AML-193 (cell line): Measurements from ENCODE around the gene DNM2.
"Not testable (repeated sequence)": the region's sequence is repeated elsewhere in the genome, so short reads cannot be mapped to it uniquely, and the experiment has no call there.

Experiments used
- DNase-seq, 2 experiments: peaks; one replicate each; lab custom pipeline; 2025; lab: John Stamatoyannopoulos, UW

Gene DNM2

DNA sequence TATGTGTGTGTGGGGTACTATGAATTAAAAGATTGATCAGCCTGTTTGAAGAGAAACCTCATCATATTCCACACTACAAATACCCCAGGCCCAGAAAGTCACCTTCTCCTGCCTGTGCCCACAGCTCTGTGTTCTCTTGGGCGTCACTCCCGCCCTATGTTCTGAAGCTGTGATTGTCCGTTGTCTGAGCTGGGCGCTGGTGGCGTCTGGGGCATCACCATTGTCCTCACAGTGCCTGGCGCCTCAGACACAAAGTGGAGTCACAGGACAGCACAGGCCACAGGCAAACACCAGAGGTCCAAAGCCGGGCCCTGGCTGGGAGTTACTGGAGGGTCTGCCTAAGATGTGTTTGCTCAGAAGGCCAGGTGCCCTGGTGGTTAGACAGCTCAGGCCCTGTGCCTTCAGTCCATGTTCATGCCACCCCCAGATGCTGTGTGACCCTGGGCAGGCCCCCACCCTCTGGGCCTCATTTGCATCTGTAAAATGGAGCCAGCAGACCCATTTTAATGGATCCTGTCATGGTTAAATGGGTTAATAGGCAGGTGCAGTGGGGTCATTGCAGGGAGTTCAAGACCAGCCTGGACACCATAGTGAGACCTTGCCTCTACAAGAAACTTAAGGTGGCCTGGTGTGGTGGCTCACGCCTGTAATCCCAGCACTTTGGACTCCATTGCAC is 34.5 kb downstream of the DNM2 start:
- DNase-seq: no peak

DNA sequence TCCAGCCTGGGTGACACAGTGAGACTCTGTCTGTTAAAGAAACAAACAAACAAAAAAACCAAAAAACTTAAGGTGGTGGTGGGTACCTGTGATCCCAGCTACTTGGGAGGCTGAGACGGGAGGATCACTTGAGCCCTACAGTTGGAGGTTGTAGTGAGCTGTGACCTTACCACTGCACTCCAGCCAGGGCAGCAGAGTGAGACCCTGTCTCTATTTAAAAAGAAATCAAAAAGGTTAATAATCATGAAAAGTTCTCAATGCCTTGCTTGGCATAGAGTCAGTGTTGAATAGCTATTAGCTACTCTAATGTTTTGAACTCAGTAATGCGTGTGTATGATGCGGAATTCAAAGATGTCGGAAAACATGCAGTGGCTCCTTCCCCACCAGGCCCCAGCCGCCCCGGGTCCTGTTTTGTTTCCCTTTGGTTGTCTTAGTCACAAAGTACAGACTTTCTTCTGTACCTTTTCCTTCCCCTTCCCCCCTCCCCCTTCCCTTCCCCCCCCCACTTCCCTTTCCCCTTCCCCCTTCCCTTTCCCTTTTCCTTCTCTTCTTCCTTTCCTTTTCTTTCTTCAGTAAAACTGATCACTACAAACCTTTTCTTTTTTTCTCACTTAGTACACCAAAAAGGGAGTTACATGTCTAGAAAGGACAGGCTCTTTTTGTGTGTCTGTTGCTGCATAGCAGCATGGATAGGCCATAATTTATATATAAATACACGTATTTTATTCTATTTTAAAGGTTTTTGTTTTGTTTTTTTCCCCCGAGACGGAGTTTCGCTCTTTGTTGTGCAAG is 35.2 kb downstream of the DNM2 start:
- no peak for DNase-seq

DNA sequence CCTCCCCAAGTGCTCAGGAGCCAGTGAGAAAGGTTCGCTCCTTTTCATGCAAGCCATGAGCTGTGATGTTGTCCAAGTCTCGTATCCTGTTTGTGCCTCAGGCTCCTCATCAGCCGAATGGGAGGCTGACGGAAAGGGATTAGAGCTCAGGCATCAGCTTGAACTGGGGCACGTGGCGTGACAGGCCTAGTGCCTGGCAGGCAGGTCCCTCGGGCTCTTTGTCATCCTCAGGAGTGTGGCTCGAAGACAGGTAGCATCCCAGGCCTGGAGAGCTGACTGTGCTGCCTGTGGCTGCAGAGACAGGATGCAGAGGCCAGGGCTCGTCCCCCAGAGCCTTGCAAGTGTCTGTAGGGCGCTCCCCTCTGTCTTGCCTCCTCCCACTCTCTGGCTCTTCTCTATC is 38.5 kb downstream of the DNM2 start:
- DNase-seq: no peak

DNA sequence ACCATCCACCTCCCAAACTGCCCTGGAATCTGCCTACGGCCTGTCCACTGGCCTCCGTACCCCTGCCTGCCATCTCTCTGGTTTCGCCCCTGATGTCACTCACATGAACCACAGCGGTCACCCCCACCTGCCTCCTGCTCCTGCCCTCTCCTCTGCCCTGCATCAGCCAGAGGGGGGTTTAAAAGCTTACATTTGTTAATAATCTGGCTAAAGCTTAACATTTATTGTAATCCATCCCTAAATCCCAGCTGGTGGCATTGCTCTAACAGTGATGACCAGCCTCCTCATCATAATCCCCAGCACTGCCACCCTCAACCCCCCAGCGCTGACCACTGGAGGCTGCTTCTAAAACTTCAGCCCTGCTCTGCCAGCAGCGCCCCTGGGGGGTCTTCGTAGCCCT is 38.9 kb downstream of the DNM2 start:
- no peak for DNase-seq

DNA sequence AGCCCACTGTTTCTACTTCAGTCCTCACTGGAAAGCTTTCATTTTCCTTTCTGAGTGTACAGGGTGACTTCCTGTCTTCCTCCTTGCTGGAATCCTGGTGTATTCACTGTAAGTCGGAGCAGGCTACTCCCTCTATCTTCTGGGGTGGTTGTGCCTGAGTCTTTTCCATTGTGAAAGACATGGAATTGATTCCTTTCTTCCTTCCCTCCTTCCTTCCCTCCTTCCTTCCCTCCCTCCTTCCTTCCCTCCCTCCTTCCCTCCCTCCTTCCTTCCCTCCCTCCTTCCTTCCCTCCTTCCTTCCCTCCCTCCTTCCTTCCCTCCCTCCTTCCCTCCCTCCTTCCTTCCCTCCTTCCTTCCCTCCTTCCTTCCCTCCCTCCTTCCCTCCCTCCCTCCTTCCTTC is 40.2 kb downstream of the DNM2 start:
- DNase-seq: not testable (repeated sequence)

DNA sequence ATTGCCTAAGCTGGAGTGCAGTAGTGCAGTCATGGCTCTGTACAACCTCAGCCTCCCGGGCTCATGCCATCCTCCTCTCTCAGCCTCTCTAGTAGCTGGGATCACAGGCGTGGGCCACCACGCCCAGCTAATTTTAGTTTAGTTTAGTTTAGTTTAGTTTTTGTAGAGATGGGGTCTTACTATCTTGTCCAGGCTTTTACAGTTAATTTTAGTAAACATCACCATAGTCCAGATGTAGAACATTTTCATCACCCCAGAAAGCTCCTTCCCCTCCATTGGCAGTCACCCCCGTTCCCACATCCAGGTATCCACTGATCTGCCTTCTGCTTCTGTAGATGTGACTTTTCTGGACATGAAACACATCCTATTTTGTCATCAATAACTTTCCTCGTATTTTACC is 41.1 kb downstream of the DNM2 start:
- no peak for DNase-seq

DNA sequence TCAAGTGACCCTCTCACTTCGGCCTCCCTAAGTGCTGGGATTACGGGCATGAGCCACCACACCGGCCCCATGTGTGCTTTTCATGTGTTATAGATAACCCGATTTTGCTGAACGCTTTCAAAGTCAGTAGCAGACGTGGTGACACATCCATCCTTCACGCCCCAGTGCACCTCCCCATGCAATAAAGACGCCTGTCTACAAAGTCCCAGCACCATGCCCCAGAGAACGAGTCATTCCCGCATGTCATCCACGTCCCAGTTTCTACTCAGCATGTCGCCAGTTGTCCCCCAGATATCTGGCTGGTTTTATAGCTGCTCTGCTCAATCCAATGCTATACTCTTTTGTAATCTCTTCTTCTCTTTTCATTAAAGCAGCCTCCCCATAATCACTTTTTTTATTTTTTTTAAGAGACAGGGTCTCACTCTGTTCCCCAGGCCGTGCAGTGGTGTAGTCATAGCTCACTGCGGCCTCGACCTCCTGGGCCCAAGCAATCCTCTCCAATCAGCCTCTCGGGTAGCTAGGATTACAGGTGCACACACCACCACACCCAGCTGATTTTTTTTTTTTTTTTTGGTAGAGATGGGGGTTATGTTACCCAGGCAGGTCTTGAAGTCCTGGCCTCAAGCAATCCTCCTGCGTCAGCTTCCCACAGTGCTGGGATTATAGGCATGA is 42.5 kb downstream of the DNM2 start:
- DNase-seq: no peak

DNA sequence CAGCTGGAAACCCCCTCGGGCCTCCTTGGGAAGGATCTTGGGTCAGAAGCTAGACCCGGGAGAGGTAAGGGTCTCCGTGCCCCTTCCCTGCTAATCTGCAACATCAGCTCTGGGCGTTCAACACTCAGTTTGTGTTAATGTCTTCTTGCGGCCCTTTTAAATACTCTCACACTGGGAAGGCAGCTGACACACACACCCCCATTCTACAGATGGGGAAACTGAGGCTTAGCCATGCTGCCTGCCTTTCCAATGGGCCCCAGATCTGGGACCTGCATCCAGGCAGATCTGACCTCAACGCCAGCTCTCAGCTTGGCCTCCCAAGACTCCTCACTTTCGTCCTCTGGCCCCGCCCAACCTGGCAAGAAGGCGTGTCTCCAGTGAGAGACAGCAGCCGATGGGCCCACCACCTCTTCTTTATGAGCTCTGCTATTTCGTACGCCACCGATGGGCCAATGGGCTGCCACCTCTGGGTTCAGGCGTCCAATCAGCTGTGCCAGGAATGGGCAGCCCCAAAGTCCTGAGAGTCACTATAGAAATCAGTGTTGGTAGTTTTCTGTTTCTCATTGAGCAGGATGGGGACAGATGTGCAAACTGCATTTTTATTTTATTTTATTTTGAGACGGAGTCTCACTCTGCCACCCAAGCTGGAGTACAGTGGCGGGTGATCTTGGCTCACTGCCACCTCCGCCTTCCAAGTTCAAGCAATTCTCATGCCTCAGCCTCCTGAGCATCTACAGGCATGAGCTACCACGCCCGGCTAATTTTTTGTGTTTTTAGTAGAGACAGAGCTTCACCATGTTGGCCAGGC is 43.8 kb downstream of the DNM2 start:
- DNase-seq: no peak

DNA sequence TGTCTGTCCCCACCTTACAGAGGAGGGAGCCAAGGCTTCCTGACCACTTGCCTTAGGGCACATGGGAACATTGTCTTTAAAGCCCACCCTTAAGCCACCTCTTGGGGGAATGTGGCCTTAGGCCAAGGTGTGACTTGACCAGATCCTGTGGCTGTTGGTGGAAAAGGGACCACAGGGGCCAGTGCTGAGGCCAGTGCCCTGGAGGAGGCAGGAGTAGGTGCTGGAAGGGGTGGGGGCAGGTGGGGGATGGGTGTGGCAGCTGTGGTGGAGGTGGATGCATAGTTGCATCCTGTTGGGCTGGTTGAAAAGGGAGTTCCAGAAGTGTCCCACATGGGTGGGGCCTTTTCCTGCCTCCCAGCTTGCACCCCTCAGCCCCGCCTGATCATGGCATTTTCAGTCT is 44.8 kb downstream of the DNM2 start:
- DNase-seq: no peak

DNA sequence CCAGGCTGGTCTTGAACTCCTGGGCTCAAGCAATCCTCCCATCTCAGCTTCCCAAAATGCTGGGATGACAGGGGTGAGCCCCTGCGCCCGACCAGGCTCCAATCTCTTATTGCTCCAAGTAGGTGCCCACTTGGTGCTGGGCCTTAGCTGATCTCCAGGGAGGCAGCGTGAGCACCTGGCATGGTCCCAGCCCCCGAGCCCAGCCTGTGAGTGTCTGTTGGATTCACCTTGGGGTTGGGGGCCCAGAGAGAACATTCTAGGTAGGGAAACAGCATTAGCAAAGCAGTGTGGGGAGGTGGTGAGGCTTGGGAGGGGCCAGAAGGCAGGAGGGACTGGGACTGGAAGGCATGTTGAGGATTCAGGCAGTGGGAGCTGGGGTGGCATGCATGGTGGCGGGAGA is 45.5 kb downstream of the DNM2 start:
- no peak for DNase-seq

DNA sequence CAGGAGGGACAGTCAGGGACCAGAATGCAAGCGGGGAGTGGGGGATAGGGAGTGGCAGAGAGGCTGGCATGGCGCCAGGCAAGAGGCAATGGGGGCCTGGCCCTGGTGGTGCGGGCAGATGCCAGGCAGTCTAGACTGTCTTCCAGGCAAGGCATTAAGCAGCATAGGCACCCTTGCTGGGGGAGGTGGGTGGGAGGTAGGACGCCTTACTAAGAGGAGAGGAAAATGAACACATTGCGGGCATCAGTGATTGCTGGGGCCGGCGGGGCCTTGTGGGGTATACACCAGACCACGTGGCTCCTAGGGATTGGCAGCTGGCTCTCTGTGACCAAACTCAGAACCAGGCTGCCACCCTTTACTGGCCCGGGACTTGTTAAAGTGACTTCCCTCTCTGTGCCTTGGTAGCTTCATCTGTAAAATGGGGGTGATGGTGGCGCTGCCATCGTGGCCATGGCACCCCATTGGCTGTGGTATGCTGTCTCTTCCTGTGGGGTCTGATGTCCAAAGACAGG is 46.0 kb downstream of the DNM2 start:
- no peak for DNase-seq

DNA sequence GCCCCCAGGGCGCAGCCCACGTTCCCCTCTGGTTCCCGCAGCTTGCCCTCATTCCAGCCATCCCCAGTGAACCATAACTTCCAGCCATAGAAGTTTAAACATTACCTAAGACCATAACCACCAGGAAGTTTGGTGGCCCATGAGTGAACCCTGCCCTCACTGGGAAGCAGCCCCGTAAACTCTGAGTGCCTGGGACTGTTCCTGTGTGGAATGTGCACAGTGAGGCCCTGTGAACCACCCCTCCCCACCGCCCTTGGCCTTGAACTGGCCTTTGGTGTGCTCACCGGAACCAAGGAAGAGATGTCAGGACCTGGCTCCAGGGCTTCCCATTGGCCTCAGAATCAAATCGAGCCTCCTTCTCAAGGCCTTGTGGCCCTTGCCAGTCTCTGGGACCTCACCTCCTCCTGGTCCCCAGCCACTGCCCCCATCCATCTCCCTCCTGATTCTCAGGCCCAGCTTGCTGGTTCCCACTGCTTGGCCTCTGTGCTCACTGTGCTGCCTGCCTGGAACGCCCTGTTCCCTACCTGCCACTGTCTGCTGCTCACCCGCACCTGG is 46.5 kb downstream of the DNM2 start:
- DNase-seq: no peak

DNA sequence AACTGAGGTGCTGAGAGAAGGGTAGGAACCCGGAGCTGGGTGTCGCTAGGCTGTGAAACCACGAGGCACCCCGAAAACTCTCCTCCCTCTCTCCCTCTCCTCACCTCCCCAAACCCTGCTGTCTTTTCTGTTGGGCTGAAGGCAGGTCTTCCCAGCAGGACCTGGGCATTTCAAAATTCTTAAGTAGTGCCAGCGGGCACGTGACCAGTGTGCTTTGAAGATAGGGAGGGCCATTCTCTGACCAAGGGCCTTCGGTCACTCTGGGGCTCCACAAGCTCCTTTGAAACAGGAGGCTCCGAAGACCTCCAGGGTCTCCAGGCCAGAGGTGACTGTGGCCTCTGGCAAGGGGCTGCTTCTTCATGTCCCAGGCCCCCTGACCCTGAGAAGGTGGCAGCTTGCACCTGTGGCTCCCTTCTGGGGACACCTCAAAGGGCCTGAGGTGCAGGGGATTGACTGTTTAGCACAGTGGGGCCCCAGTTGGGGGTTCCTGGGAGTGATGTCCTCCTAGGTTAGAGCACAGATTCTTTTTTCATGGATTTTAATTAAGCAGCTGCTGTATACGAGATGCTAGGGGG is 48.3 kb downstream of the DNM2 start:
- no peak for DNase-seq

DNA sequence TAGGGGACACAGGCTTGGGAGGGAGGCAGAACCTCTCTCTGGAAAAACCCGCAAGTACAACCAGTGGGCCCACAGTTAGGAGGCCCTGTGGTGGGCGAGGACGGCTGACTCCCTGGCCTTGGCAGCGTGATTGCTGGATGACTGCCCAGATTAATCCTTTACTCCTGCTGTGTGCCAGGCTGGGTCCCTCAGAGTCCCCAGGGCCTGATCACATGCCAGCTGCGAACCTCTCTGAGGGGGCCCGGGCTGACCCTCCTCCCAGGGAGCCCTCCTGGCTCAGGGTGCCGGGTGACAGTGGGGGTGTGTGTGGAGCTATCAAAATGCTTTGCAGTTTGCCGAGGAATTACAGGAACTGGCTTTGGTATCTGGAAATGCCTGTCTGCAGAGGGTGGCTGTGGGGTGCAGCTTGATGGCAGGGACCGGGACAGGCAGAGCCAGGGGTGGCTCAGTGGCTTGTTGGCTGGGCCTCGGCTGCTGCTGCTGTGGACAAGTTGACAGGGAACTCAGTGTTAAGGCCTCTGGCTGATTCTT is 48.9 kb downstream of the DNM2 start:
- DNase-seq: no peak

DNA sequence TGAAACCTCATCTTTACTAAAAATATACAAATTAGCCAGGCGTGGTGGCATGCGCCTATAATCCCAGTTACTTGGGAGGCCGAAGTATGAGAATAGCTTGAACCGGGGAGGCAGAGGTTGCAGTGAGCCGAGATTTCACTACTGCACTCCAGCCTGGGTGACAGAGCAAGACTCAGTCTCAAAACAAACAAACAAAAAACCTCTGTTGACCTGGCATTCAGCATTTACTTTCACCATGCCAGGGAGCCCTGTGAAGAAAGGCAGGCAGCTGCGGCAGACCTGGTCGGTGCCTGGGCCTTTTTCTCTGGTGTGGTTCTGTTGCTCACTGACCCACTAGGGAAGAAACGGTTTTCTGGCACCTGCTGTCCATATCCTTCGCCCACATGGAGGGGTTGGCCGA is 49.8 kb downstream of the DNM2 start:
- no peak for DNase-seq

DNA sequence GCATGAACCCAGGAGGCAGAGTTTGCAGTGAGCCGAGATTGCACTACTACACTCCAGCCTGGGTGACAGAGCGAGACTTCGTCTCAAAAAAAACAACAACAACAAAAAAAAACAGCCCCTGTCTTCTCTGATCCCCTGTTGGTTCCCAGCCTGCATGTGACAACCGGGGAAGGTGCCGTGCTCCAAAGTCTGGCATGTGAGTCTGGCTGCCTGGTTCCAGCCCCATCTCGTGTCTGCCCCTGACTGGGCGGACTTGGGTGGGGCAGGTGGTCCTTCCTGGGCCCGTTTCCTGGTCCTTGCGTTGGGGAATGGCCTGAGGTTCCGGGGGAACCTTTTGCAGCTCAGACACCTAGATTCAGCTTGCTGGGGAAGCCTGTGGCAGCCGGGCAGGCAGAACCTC is 50.5 kb downstream of the DNM2 start:
- DNase-seq: no peak

DNA sequence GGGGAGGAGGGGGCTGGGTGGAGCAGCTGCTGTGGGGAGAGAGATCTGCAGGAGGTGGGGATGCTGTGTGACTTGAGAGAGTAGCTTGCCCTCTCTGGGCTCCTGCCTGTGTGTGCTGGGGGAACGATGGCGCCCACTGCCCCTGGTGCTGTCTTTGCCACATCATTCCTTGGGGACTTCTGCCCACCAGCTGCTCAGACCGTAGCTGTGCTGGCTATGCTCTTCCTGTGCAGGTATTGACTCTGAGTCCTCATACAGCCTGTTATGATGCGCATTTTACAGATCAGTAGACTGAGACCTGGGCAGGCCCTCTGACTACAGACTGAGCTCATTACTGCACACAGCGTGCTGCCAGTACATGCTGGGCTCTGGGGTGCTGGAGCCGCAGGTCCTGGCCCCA is 51.1 kb downstream of the DNM2 start:
- DNase-seq: no peak

DNA sequence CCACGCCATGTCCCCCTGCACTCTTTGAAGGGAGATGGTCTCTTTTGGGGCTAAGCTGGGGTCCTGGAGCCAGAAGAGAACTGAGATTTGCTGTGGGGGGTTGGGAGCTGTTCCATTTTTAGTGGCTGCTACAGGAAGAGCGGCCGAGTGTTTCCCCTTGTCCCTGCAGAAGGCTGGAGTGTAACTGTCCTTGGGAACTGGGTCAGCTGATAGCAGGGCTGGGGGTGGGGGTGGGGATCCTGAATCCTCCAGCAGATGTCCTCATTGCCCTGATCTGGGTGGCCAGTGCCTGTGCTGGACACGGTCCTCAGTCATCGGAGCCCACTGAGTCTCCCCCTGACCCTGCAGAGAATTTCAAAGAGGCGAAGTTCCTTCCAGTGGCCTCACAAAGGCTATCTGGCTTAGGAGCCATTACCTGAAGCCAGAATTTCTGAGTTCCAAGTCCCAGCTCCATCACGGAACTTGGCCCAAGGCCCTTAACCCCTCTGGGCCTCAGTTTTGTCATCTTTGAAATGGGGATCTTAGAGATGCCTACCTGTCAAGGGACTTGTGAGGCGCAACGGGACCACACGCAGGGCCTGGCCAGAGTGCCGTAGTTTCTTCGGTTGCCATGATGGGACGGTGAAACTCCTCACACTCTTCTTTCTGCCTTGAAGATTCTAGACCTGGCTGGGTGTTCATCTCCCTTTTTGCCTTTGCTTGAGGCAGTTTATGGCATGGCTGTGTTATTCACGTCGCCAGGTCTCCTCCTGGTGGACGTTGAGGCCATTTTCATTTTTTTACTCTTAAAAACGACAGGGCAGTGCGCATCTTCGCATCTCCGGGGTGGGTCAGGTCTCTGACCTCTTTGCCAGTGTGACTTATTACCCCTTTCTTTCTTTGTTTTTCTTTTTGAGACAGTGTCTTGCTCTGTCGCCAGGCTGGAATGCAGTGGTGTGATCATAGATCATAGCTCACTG is 51.9 kb downstream of the DNM2 start:
- DNase-seq: no peak

DNA sequence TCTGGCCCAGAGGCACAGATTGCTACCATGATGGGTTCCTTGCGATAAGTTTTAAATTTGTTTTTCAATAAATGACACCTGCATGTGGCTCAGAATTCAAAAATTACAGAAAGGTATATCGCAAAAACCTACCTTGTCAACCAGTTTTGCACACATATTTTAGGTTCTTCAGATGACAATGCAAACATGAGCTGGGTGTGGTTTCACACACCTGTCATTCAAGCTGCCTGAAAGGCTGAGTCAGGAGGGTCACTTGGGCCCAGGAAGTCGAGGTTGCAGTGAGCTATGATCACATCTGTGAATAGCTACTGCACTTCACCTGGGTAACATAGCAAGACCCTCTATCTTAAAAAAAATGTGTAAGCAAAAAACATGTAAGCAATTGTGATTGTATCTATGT is 56.1 kb downstream of the DNM2 start:
- no peak for DNase-seq

DNA sequence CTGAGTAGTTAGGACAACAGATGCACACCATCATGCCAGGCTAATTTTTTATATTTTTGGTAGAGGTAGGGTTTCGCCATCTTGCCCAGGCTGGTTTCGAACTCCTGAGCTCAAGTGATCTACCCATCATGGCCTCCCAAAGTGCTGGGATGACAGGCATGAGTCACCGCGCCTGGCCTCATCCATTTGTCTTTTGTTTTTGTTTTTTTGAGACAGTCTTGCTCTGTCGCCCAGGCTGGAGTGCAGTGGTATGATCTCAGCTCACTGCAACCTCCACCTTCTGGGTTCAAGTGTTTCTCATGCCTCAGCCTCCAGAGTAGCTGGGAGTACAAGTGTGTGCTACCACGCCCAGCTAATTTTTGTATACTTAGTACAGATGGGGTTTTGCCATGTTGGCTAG is 57.0 kb downstream of the DNM2 start:
- no peak for DNase-seq
